GM18498 (cell line): ENCODE data around the gene ITPKC.
"Not testable (repeated sequence)": the region's sequence is repeated elsewhere in the genome, so short reads cannot be mapped to it uniquely, and the experiment has no call there.

Source experiments
- ATAC-seq: cut with Tn5 transposase; IDR thresholded peaks from one replicate; pipeline ENCODE4 v1.9.1; 2021; ENCODE audit warnings: mild to moderate bottlenecking, moderate library complexity; ENCODE audit not compliant: unreplicated experiment

Gene ITPKC

GRCh38 chr19:40714441-40715299 lies 2.2 kb upstream of the ITPKC start:
- ATAC-seq = peak; percentile 59

- ATAC-seq = no peak
Observed at GRCh38 chr19:40716031-40716481, 856 bp upstream of the ITPKC start.

GRCh38 chr19:40717325-40717879 lies 490 bp downstream of the ITPKC start:
- no peak for ATAC-seq

GRCh38 chr19:40717880-40718773 lies 1.2 kb downstream of the ITPKC start:
- no peak for ATAC-seq

GRCh38 chr19:40718774-40719391 lies 2.0 kb downstream of the ITPKC start:
- ATAC-seq = no peak

GRCh38 chr19:40719414-40719894 lies 2.5 kb downstream of the ITPKC start:
- ATAC-seq = no peak

- ATAC-seq = no peak
Observed at GRCh38 chr19:40721140-40721486, 4.2 kb downstream of the ITPKC start.

GRCh38 chr19:40721936-40722661 lies 5.2 kb downstream of the ITPKC start:
- no peak for ATAC-seq

GRCh38 chr19:40723661-40724254 lies 6.8 kb downstream of the ITPKC start:
- ATAC-seq = no peak

GRCh38 chr19:40724315-40724714 lies 7.4 kb downstream of the ITPKC start:
- ATAC-seq = no peak

GRCh38 chr19:40724855-40725254 lies 7.9 kb downstream of the ITPKC start:
- ATAC-seq = no peak

- ATAC-seq = no peak
Observed at GRCh38 chr19:40726279-40726678, 9.4 kb downstream of the ITPKC start.

GRCh38 chr19:40730065-40730464 lies 13.2 kb downstream of the ITPKC start:
- ATAC-seq = not testable (repeated sequence)

- not testable (repeated sequence) for ATAC-seq
Observed at GRCh38 chr19:40732304-40732703, 15.4 kb downstream of the ITPKC start.

- ATAC-seq = no peak
Observed at GRCh38 chr19:40733149-40733548, 16.2 kb downstream of the ITPKC start.

GRCh38 chr19:40735013-40735771 lies 18.3 kb downstream of the ITPKC start:
- ATAC-seq = no peak

GRCh38 chr19:40736661-40737060 lies 19.7 kb downstream of the ITPKC start:
- no peak for ATAC-seq

- no peak for ATAC-seq
Observed at GRCh38 chr19:40737102-40737644, 20.3 kb downstream of the ITPKC start.
